IMR-90 (cell line): Measurements from ENCODE around the gene SHC4. TPM values are rescaled to one million over a fixed set of nuclear protein-coding genes. Genes with fewer than 3 reads are reported as not detected.

Source experiments
- ATAC-seq: fragments of 200-7000 bp; cut with Tn5 transposase; 2 replicates; pipeline ENCODE4 v1.9.1; 2020; ENCODE audit warnings: low read depth, mild to moderate bottlenecking, moderate library complexity
- BruUV-seq: library from RNA; stranded (reverse); fragments of 400-500 nt; replicated peaks from 2 replicates; lab custom pipeline; 2021; lab: Mats Ljungman, UMichigan
- CTCF ChIA-PET: fragments of 300-600 bp; formaldehyde crosslinking; extraction: SDS; loops from one replicate; lab custom pipeline; 2021; ENCODE audit warnings: antibody characterized with exemption; lab: Yijun Ruan, JAX
- POLR2A ChIA-PET: fragments of 300-600 bp; sonication (Branson Sonifier 250); formaldehyde crosslinking; loops from one replicate; lab custom pipeline; 2022; ENCODE audit warnings: antibody characterized with exemption; ENCODE audit not compliant: unreplicated experiment; lab: Charles Lee
- DNase-seq: peaks from one replicate; pipeline ENCODE4 v3.0.0; 2013
- H2AFZ ChIP-seq: replicated peaks from 2 replicates; pipeline ENCODE3; 2013; ENCODE audit warnings: low read length, mild to moderate bottlenecking; ENCODE audit not compliant: poor library complexity
- H2AK5ac ChIP-seq: 2 replicates; pipeline ENCODE4 v1.6.1; 2013; ENCODE audit warnings: low read depth, low read length, inconsistent platforms
- H2AK9ac ChIP-seq: replicated peaks from 2 replicates; pipeline ENCODE3; 2013; ENCODE audit warnings: mild to moderate bottlenecking, low read depth, low read length, moderate library complexity; ENCODE audit not compliant: poor library complexity
- H2BK120ac ChIP-seq: 2 replicates; pipeline ENCODE4 v1.6.1; 2013; ENCODE audit warnings: low read depth, low read length, inconsistent platforms
- H2BK15ac ChIP-seq: 3 replicates; pipeline ENCODE4 v1.6.1; 2013; ENCODE audit warnings: low read depth, low read length, inconsistent platforms
- H2BK20ac ChIP-seq: 2 replicates; pipeline ENCODE4 v1.6.1; 2013; ENCODE audit warnings: low read depth, mild to moderate bottlenecking, inconsistent platforms, low read length, moderate library complexity
- H2BK5ac ChIP-seq: 2 replicates; pipeline ENCODE4 v1.6.1; 2013; ENCODE audit warnings: mild to moderate bottlenecking, low read depth, low read length, inconsistent platforms; ENCODE audit not compliant: poor library complexity, severe bottlenecking
- H3K14ac ChIP-seq: replicated peaks from 2 replicates; pipeline ENCODE4 v1.6.1; 2013; ENCODE audit warnings: low read depth, low read length, inconsistent platforms
- H3K18ac ChIP-seq: 2 replicates; pipeline ENCODE4 v1.6.1; 2013; ENCODE audit warnings: low read depth, low read length, control low read depth
- H3K23ac ChIP-seq: 2 replicates; pipeline ENCODE4 v1.6.1; 2013; ENCODE audit warnings: low read depth, low read length, inconsistent platforms
- H3K27ac ChIP-seq: 2 replicates; pipeline ENCODE4 v1.5.1; 2013; ENCODE audit warnings: mild to moderate bottlenecking, control low read depth, low read length; ENCODE audit not compliant: insufficient read depth
- H3K27me3 ChIP-seq: 2 replicates; pipeline ENCODE4 v1.6.1; 2013; ENCODE audit warnings: low read length; ENCODE audit not compliant: control insufficient read depth, insufficient read depth
- H3K36me3 ChIP-seq: 2 replicates; pipeline ENCODE4 v1.6.1; 2013; ENCODE audit warnings: low read length, mixed read lengths; ENCODE audit not compliant: control insufficient read depth, insufficient read depth
- H3K4ac ChIP-seq: 2 replicates; pipeline ENCODE4 v1.6.1; 2013; ENCODE audit warnings: low read depth, low read length, inconsistent platforms
- H3K4me1 ChIP-seq: 2 replicates; pipeline ENCODE4 v1.6.1; 2013; ENCODE audit warnings: low read length, mixed read lengths; ENCODE audit not compliant: control insufficient read depth, insufficient read depth
- H3K4me2 ChIP-seq: 2 replicates; pipeline ENCODE4 v1.6.1; 2013; ENCODE audit warnings: low read depth, mild to moderate bottlenecking, control low read depth, low read length, moderate library complexity
- H3K4me3 ChIP-seq: 2 replicates; pipeline ENCODE4 v1.5.1; 2013; ENCODE audit warnings: low read depth, mild to moderate bottlenecking, control low read depth, low read length, moderate library complexity; ENCODE audit not compliant: insufficient read depth
- H3K56ac ChIP-seq: 2 replicates; pipeline ENCODE4 v1.6.1; 2013; ENCODE audit warnings: low read length, inconsistent platforms; ENCODE audit not compliant: insufficient read depth; ENCODE audit errors: extremely low read depth
- H3K79me1 ChIP-seq, 2 experiments: 2 replicates each; pipeline ENCODE4 v1.6.1; 2013; ENCODE audit warnings: low read length in 2 of 2, inconsistent platforms in 1 of 2, low read depth in 1 of 2
- H3K9ac ChIP-seq: 2 replicates; pipeline ENCODE4 v1.6.1; 2013; ENCODE audit warnings: low read depth, low read length, control low read depth
- H3K9me1 ChIP-seq: 2 replicates; pipeline ENCODE4 v1.6.1; 2013; ENCODE audit warnings: low read length, inconsistent platforms; ENCODE audit not compliant: insufficient read depth
- H3K9me3 ChIP-seq: 2 replicates; pipeline ENCODE4 v1.6.1; 2013; ENCODE audit warnings: low read length; ENCODE audit not compliant: control insufficient read depth, insufficient read depth
- H4K20me1 ChIP-seq: 2 replicates; pipeline ENCODE4 v1.6.1; 2013; ENCODE audit warnings: low read length, inconsistent platforms; ENCODE audit not compliant: insufficient read depth
- H4K5ac ChIP-seq: 2 replicates; pipeline ENCODE4 v1.6.1; 2013; ENCODE audit warnings: mild to moderate bottlenecking, low read depth, low read length, control low read depth
- H4K8ac ChIP-seq, 2 experiments: 2 replicates each; pipeline ENCODE4 v1.6.1; 2013; ENCODE audit warnings: low read depth in 2 of 2, low read length in 2 of 2, control low read depth in 1 of 2, inconsistent platforms in 1 of 2
- H4K91ac ChIP-seq: 2 replicates; pipeline ENCODE4 v1.6.1; 2013; ENCODE audit warnings: low read depth, low read length, inconsistent platforms; ENCODE audit not compliant: insufficient read depth
- CEBPB ChIP-seq: IDR thresholded peaks from 2 replicates; pipeline ENCODE4 v1.6.1; 2012; ENCODE audit warnings: low read depth, low read length, improper control_type of control experiment
- MAFK ChIP-seq: IDR thresholded peaks from 2 replicates; pipeline ENCODE4 v1.6.1; 2012; ENCODE audit warnings: low read depth, low read length, improper control_type of control experiment
- WGBS, 2 experiments: methylation state at CpG; one replicate each; pipeline versions ENCODE4 v1.1.5 to v1.1.7; 2013; ENCODE audit warnings: missing lambda C conversion rate in 2 of 2; ENCODE audit not compliant: insufficient read length in 1 of 2; ENCODE audit errors: extremely low coverage in 2 of 2; 5-methylcytosine and 5-hydroxymethylcytosine counted together
- dilution Hi-C: fragments of 300-500 bp; cut with HindIII; formaldehyde crosslinking; loops from one replicate; pipeline ENCODE4 v1.14.3; 2018; ENCODE audit warnings: low sequenced_read_pairs; ENCODE audit not compliant: unreplicated experiment
- in situ Hi-C: fragments of 300-500 bp; cut with MboI; formaldehyde crosslinking; loops from 3 replicates; pipeline ENCODE4 v1.14.3; 2019; ENCODE audit warnings: low sequenced_read_pairs, inconsistent platforms, mixed read lengths
- intact Hi-C: fragments of 100-400 bp; cut with micrococcal nuclease; formaldehyde crosslinking; loops from 2 replicates; pipeline ENCODE4 v1.10.0; 2022
- polyA plus RNA-seq, 3 experiments: library from polyadenylated mRNA; depleted of rRNA; stranded (reverse); fragments of >200 nt; gene quantifications; 2 replicates each; pipeline ENCODE4 v1.2.3, GENCODE V29; 2012; ENCODE audit warnings: low replicate concordance in 1 of 3
- total RNA-seq: library from RNA; depleted of rRNA; stranded (reverse); fragments of >200 nt; gene quantifications from 2 replicates; pipeline ENCODE4 v1.2.3, GENCODE V29; 2012

Gene SHC4
- total and polyA plus RNA-seq, 2 of the 4 experiments (the other 2 are of a cell fraction) = 0.91 to 2.7 TPM

DNA sequence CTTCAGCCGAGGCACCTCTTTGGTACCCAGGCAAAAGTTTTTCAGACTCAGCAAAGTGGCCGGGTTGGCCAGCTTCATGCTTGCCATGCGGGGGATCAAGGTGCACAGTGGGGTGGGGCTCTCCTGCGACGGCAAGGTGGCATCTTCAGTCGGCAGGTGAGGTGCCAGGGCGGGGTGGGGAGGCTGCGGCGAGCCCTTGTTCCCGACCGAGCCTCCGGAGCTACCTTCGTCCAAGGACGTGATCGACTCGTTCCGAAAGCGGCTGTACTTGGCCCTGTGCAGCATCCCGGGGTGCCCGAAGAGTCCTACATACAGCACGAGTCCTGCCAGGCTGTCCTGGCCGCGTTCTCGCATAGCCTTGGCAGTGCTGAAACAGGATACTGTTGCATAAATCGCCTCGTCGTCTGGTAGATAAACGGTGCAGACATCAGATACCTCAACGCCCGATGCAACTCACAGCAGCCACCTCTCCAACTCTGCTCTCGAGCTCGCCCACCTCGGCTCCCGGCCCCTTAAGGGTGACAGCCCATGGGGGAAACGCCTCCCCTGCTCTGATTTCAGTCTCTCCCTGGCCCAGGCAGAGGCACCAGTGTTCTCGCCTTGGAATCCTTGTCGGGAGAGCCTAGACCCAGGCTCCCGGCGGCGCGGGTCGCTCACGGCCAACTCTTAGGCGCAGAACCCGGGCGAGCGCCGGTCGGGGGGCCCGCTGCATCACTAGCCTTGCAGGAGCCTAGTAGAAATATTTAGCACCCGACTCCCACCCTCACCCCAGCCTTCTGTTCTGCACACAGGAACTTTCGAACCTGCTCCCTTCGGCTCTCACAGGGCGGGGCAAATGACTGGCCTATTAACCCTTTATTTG lies 826 bp downstream of the SHC4 start:
- H3K27ac ChIP-seq = peak overlapping the region; percentile 65
- BruUV-seq = no TSS peak
- in situ Hi-C loops = loop anchor here (5.0 to 25.0 kb wide), 2 partner anchors 86 to 601 kb away; partner anchors contain the start of gene EID1

More for the DNA sequence above, 826 bp downstream of the SHC4 start:
- Histone ChIP-seq H2AK5ac (0 out of 2 replicates have a peak overlapping the region, but pooled peaks have one; percentile 24), H3K4ac (peak overlapping the region; percentile 53), H3K27me3 (no peaks in the 10 kb centered on the region), H3K56ac (peak overlapping the region; percentile 59), H4K8ac (peak overlapping the region; percentile 1 to 50; a peak in 2 of 4 replicates), H3K79me1 (peaks cover 6 to 37% of the 10 kb centered on the region in 2 experiments; a peak in 2 of 4 replicates), H4K5ac (no peak overlapping the region), H3K9me3 (no peaks in the 10 kb centered on the region), H4K91ac (peak overlapping the region; percentile 2; the same call in 1 of the 2 replicates), H2AFZ (peak overlapping the region; percentile 92), H4K20me1 (no peaks in the 10 kb centered on the region), H3K36me3 (no peaks in the 10 kb centered on the region; the same call in 1 of the 2 replicates), H2BK5ac (peak overlapping the region; percentile 71), H2BK20ac (peak overlapping the region; percentile 3; the same call in 1 of the 2 replicates), H3K9ac (peak overlapping the region; percentile 35), H2BK15ac (peak overlapping the region; percentile 0; the same call in 1 of the 3 replicates), H3K4me1 (peaks cover 13% of the 10 kb centered on the region), H3K14ac (peak overlapping the region; percentile 82), H3K9me1 (peaks cover 27% of the 10 kb centered on the region), H3K4me3 (peak overlapping the region; percentile 60), H2BK120ac (peak overlapping the region; percentile 70), H3K4me2 (peak overlapping the region; percentile 87), H2AK9ac (peak overlapping the region; percentile 38), H3K23ac (peak overlapping the region; percentile 15), H3K18ac (peak overlapping the region; percentile 6; the same call in 1 of the 2 replicates)
- WGBS, 2 experiments = 4% methylated on average over 47 of the region's 54 CpGs; no CpG with 5 or more reads in 1 of the 2 experiments
- peak; percentile 62 for ATAC-seq
- DNase-seq = peak; percentile 61
- dilution Hi-C loops (no loop called here), intact Hi-C loops (loop anchor here (1.0 to 10.0 kb wide), 2 partner anchors 101 to 248 kb away; no protein-coding TSS in a partner anchor)
- TF ChIP-seq CEBPB (peak; percentile 73), MAFK (no peak)
- ChIA-PET CTCF (interaction anchor here (1.0 to 5.4 kb wide), 5 partner anchors 9 to 101 kb away, joined by 3 to 34 read pairs (median 5); partner anchors contain the start of gene EID1), POLR2A (interaction anchor here (0.5 to 1.4 kb wide), 3 partner anchors 85 to 1354 kb away, joined by 3 to 17 read pairs (median 3); partner anchors contain the start of gene EID1)
